Osteoblast (primary cell): ENCODE data around the gene LMOD2. TPM values are rescaled to one million over a fixed set of nuclear protein-coding genes. Genes with fewer than 3 reads are reported as not detected.

ENCODE experiments used
- DNase-seq: peaks from one replicate; pipeline ENCODE4 v3.0.0; 2011; ENCODE audit warnings: low spot score, mixed read lengths; ENCODE audit not compliant: insufficient read length; ENCODE audit errors: missing footprints
- H2AFZ ChIP-seq: 2 replicates; pipeline ENCODE4 v1.6.0; 2011; ENCODE audit warnings: mild to moderate bottlenecking, low read length
- H3K27ac ChIP-seq: 2 replicates; pipeline ENCODE4 v1.5.1; 2011; ENCODE audit warnings: mild to moderate bottlenecking, low read depth, low read length, moderate library complexity
- H3K27me3 ChIP-seq: 2 replicates; pipeline ENCODE4 v1.6.0; 2012; ENCODE audit warnings: mild to moderate bottlenecking, control low read depth, inconsistent platforms, low read length, moderate library complexity; ENCODE audit not compliant: insufficient read depth
- H3K36me3 ChIP-seq: 2 replicates; pipeline ENCODE4 v1.5.1; 2011; ENCODE audit warnings: mild to moderate bottlenecking, low read length, control low read depth, moderate library complexity; ENCODE audit not compliant: insufficient read depth
- H3K4me1 ChIP-seq: 2 replicates; pipeline ENCODE4 v1.5.1; 2011; ENCODE audit warnings: mild to moderate bottlenecking, low read length, control low read depth, moderate library complexity; ENCODE audit not compliant: insufficient read depth
- H3K4me2 ChIP-seq: 2 replicates; pipeline ENCODE4 v1.6.0; 2011; ENCODE audit warnings: mild to moderate bottlenecking, low read length; ENCODE audit not compliant: insufficient read depth
- H3K4me3 ChIP-seq: fragments of 200-600 bp; sonication (generic); 3 replicates; pipeline ENCODE4 v1.5.1; 2012; ENCODE audit warnings: mild to moderate bottlenecking, low read length, inconsistent platforms; ENCODE audit not compliant: insufficient read depth
- H3K79me2 ChIP-seq: 2 replicates; pipeline ENCODE4 v1.6.0; 2012; ENCODE audit warnings: mild to moderate bottlenecking, low read length, control low read depth, inconsistent platforms; ENCODE audit not compliant: insufficient read depth
- H3K9me3 ChIP-seq: 2 replicates; pipeline ENCODE4 v1.5.1; 2011; ENCODE audit warnings: low read depth, low read length, control low read depth
- H4K20me1 ChIP-seq: 2 replicates; pipeline ENCODE4 v1.6.0; 2012; ENCODE audit warnings: mild to moderate bottlenecking, low read length, control low read depth; ENCODE audit not compliant: insufficient read depth
- CTCF ChIP-seq: IDR thresholded peaks from 2 replicates; pipeline ENCODE4 v1.5.1; 2011; ENCODE audit warnings: mild to moderate bottlenecking, low read depth, low read length, moderate library complexity; ENCODE audit errors: extremely low read depth
- total RNA-seq: library from RNA; depleted of rRNA; stranded (reverse); fragments of >200 nt; gene quantifications from 2 replicates; pipeline ENCODE4 v1.2.3, GENCODE V29; 2012

The LMOD2 gene
- total RNA-seq, 1 donor = not detected

GRCh38 chr7:123627851-123628250 lies 27.8 kb upstream of the LMOD2 start:
- Histone ChIP-seq H3K27me3 (no peaks in the 10 kb centered on the region), H3K9me3 (no peaks in the 10 kb centered on the region), H4K20me1 (no peaks in the 10 kb centered on the region), H3K79me2 (no peaks in the 10 kb centered on the region), H3K4me1 (no peaks in the 10 kb centered on the region), H3K4me2 (no peak overlapping the region), H3K27ac (no peak overlapping the region), H2AFZ (no peak overlapping the region), H3K36me3 (no peaks in the 10 kb centered on the region), H3K4me3 (no peak overlapping the region)
- DNase-seq = no peak
- no peak for TF ChIP-seq CTCF

DNA sequence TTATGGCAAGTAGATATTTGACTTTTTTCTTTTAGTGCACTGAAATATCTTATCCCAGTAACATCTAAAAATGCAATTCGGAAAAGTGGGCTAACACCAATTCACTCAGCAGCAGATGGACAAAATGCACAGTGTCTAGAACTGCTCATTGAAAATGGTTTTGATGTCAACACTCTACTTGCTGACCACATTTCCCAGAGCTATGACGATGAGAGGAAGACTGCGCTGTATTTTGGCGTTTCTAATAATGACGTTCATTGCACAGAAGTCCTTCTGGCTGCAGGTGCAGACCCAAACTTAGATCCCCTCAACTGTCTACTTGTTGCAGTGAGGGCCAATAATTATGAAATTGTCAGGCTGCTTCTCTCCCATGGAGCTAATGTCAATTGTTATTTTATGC lies 26.8 kb upstream of the LMOD2 start:
- no peak overlapping the region for H3K27ac ChIP-seq
- peaks cover 5% of the 10 kb centered on the region for H3K4me1 ChIP-seq
- no peaks in the 10 kb centered on the region for H3K36me3 ChIP-seq
- no peaks in the 10 kb centered on the region for H3K27me3 ChIP-seq
- no peaks in the 10 kb centered on the region for H3K9me3 ChIP-seq
- no peak overlapping the region for H3K4me3 ChIP-seq
- no peak for TF ChIP-seq CTCF
- H2AFZ ChIP-seq = no peak overlapping the region
- H3K79me2 ChIP-seq = no peaks in the 10 kb centered on the region
- H4K20me1 ChIP-seq = no peaks in the 10 kb centered on the region
- no peak overlapping the region for H3K4me2 ChIP-seq
- DNase-seq = no peak

- no peak for DNase-seq
- Histone ChIP-seq H4K20me1 (no peaks in the 10 kb centered on the region), H3K36me3 (no peaks in the 10 kb centered on the region), H3K9me3 (no peaks in the 10 kb centered on the region), H3K4me1 (peaks cover 5% of the 10 kb centered on the region), H2AFZ (no peak overlapping the region), H3K27me3 (no peaks in the 10 kb centered on the region), H3K27ac (no peak overlapping the region), H3K79me2 (no peaks in the 10 kb centered on the region), H3K4me3 (no peak overlapping the region), H3K4me2 (no peak overlapping the region)
- no peak for TF ChIP-seq CTCF
Measured at GRCh38 chr7:123629281-123629680, 26.4 kb upstream of the LMOD2 start.

DNA sequence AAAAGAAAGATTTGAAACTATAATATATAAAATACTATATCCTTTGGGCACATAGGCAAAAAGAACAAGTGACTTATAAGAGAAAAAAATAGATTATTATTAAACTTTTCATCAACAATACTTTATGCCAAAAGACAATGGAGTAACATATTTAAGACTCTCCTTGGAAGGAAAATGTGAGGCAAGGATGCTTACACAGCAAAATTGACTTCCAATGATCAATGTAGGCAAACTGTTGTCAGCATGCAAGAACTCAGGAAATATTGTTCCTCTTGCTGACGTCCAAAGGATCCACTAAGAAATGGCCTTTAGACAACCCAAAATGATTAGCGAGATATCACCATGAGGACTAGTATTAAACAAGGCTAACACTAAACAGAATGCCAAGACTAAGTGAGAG lies 22.9 kb upstream of the LMOD2 start:
- Histone ChIP-seq H3K27ac (no peak overlapping the region), H3K27me3 (no peaks in the 10 kb centered on the region), H4K20me1 (no peaks in the 10 kb centered on the region), H3K36me3 (no peaks in the 10 kb centered on the region), H3K9me3 (no peaks in the 10 kb centered on the region), H3K4me3 (no peak overlapping the region), H3K4me2 (no peak overlapping the region), H3K4me1 (peaks cover 5% of the 10 kb centered on the region), H3K79me2 (no peaks in the 10 kb centered on the region), H2AFZ (no peak overlapping the region)
- no peak for TF ChIP-seq CTCF
- DNase-seq = no peak
